Uterus (tissue), 4 donors: ENCODE results near the gene TFRC. TPM values are rescaled to one million over a fixed set of nuclear protein-coding genes. Genes with fewer than 3 reads are reported as not detected.
"Not testable (repeated sequence)": the region's sequence is repeated elsewhere in the genome, so short reads cannot be mapped to it uniquely, and the experiment has no call there.

ENCODE experiments used
- DNase-seq, 2 donors: peaks; one replicate each; pipeline ENCODE4 v3.0.0-alpha.2; 2019 to 2020
- H3K27ac ChIP-seq, 2 donors: fragments of 200-600 bp; sonication (generic); 1 replicate in 1 of 2; 2 replicates in 1 of 2; pipeline ENCODE4 v1.5.1; 2016 to 2018
- H3K27me3 ChIP-seq, 2 donors: fragments of 200-600 bp; sonication (generic); one replicate each; pipeline ENCODE4 v1.5.1; 2018 to 2019; ENCODE audit warnings: control low read depth in 1 of 2
- H3K36me3 ChIP-seq, 2 donors: fragments of 200-600 bp; sonication (generic); one replicate each; pipeline ENCODE4 v1.5.1; 2019; ENCODE audit warnings: control low read depth in 1 of 2
- H3K4me1 ChIP-seq, 2 donors: fragments of 200-600 bp; sonication (generic); one replicate each; pipeline ENCODE4 v1.5.1; 2018 to 2019; ENCODE audit warnings: control low read depth in 1 of 2
- H3K4me3 ChIP-seq, 2 donors: fragments of 200-600 bp; sonication (generic); 1 replicate in 1 of 2; 2 replicates in 1 of 2; pipeline ENCODE4 v1.5.1; 2018 to 2019; ENCODE audit warnings: mild to moderate bottlenecking in 1 of 2
- H3K9me3 ChIP-seq, 2 donors: fragments of 200-600 bp; sonication (generic); one replicate each; pipeline ENCODE4 v1.5.1; 2019; ENCODE audit warnings: control low read depth in 1 of 2
- POLR2A ChIP-seq, 2 donors: fragments of 450-650 bp; IDR thresholded peaks; one replicate each; pipeline ENCODE4 v1.6.1; 2016; ENCODE audit warnings: antibody characterized with exemption in 2 of 2, mild to moderate bottlenecking in 1 of 2, moderate library complexity in 1 of 2
- intact Hi-C: fragments of 100-400 bp; cut with DNase I; formaldehyde crosslinking; loops from one replicate; pipeline ENCODE4 v1.15.1; 2023; ENCODE audit warnings: low total_unique reads
- total RNA-seq, 4 donors: library from RNA; depleted of rRNA in 3 of 4; stranded (reverse); fragments of >200 nt in 3 of 4; gene quantifications; one replicate each; pipeline versions ENCODE4 v1.1.0 to v1.2.4, GENCODE V29; 2014 to 2023
- TF ChIP-seq, protein P1 (sequence below), 4 experiments: fragments of 200-600 bp in 2 of 4; fragments of 450-650 bp in 2 of 4; sonication (generic) in 2 of 4; IDR thresholded peaks; one replicate each; pipeline ENCODE4 v1.5.1; 2016 to 2019; ENCODE audit warnings: antibody characterized with exemption in 4 of 4, mild to moderate bottlenecking in 2 of 4, moderate library complexity in 1 of 4
- donor health status: DM: yes; HTN: yes; CAD: no.

TFRC gene
- total RNA-seq, 4 donors from 2014 or later: 29.5 to 87.7 (median 44.6) TPM

DNA sequence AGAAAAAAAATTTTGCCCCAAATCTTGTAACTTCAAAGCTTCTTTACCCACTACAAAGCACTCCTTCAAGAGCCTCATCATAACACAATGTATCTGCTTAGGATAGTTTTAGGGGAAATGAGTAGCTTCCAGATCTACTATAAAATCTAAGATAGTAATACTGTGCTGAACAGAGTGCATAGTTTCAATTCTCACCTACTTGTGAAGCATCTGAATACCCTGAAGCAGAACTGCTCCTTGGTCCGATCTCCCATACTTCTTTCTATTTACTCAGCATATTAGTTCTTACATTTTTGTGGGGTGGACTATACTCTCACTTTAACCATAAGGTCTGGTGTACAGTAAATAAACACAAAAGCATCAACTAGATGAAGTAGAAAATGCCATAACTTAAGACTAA, 9.6 kb downstream of the TFRC start:
- Histone ChIP-seq H3K27ac (no peak overlapping the region), H3K27me3 (no peaks in the 10 kb centered on the region), H3K36me3 (no peaks in the 10 kb centered on the region), H3K9me3 (no peaks in the 10 kb centered on the region), H3K4me3 (no peak overlapping the region), H3K4me1 (no peaks in the 10 kb centered on the region)
- TF ChIP-seq POLR2A (IDR thresholded peaks at IDR 0.05): no peak
- TF ChIP-seq, protein P1, sequence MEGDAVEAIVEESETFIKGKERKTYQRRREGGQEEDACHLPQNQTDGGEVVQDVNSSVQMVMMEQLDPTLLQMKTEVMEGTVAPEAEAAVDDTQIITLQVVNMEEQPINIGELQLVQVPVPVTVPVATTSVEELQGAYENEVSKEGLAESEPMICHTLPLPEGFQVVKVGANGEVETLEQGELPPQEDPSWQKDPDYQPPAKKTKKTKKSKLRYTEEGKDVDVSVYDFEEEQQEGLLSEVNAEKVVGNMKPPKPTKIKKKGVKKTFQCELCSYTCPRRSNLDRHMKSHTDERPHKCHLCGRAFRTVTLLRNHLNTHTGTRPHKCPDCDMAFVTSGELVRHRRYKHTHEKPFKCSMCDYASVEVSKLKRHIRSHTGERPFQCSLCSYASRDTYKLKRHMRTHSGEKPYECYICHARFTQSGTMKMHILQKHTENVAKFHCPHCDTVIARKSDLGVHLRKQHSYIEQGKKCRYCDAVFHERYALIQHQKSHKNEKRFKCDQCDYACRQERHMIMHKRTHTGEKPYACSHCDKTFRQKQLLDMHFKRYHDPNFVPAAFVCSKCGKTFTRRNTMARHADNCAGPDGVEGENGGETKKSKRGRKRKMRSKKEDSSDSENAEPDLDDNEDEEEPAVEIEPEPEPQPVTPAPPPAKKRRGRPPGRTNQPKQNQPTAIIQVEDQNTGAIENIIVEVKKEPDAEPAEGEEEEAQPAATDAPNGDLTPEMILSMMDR (IDR thresholded peaks at IDR 0.05): no peak
- DNase-seq: no peak
- intact Hi-C loops: no loop called here

DNA sequence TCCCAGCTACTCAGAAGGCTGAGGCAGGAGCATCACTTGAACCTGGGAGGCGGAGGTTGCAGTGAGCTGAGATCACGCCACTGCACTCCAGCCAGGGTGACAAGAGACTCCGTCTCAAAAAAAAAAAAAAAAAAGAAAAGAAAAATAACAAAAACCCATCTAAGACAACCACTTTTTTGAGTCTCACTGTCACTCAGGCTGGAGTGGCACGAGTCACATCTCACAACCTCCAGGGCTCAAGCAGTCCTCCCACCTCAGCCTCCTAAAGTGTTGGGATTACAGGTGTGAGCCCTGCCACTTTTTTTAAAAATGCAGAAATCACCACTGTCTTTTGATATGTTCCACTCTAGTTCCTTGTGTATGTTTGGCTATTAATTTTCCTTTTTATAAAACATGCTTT, 13.1 kb downstream of the TFRC start:
- intact Hi-C loops, H3K9me3 ChIP-seq, H3K36me3 ChIP-seq, H3K4me3 ChIP-seq, H3K4me1 ChIP-seq, DNase-seq, H3K27me3 ChIP-seq, H3K27ac ChIP-seq: not testable (repeated sequence)

DNA sequence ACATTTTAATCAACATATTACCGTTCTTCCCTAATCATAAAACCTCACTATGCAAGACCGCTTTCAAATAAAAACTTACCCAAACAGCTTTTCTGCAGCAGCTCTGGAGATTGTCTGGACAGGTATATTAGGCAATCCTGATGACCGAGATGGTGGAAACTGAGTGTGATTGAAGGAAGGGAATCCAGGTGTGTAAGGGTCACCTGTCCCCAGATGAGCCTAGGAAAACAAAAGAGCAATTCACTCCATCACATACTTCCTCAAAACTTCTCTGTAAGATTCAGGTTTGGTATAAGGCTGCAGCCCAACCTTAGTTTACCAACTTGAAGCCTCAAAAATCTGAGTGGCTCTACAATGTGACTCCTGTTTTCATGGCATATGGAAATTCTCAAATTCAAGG, 14.5 kb downstream of the TFRC start:
- no peaks in the 10 kb centered on the region for H3K9me3 ChIP-seq
- no peak for TF ChIP-seq POLR2A (IDR thresholded peaks at IDR 0.05)
- TF ChIP-seq, protein P1 (IDR thresholded peaks at IDR 0.05): no peak
- no peak for DNase-seq
- H3K4me3 ChIP-seq: no peak overlapping the region
- no peaks in the 10 kb centered on the region for H3K27me3 ChIP-seq
- no peaks in the 10 kb centered on the region for H3K4me1 ChIP-seq
- intact Hi-C loops: no loop called here
- no peaks in the 10 kb centered on the region for H3K36me3 ChIP-seq
- H3K27ac ChIP-seq: no peak overlapping the region

DNA sequence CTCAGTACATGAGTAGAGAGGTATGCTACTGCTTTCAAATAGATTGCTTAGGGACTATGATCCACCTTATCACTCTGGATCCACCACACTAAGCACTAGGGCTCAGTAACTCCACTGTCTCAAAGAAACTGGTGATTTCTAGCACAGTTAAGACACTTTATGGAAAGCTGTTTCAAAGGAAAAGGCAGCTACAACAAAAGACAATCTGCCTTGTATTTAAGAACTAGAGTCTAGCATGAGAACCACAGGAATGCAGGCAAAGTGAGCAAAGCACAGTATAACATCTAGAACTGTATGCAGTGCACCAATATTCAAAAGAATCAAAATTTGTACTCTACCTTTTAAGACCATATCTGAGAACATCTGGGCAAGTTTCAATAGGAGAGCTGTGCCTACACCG, 17.9 kb downstream of the TFRC start:
- no peaks in the 10 kb centered on the region for H3K4me1 ChIP-seq
- no peak for DNase-seq
- H3K27ac ChIP-seq: no peak overlapping the region
- TF ChIP-seq, protein P1 (IDR thresholded peaks at IDR 0.05): no peak
- no peak for TF ChIP-seq POLR2A (IDR thresholded peaks at IDR 0.05)
- H3K4me3 ChIP-seq: no peak overlapping the region
- intact Hi-C loops: no loop called here
- H3K36me3 ChIP-seq: no peaks in the 10 kb centered on the region
- H3K27me3 ChIP-seq: no peaks in the 10 kb centered on the region
- H3K9me3 ChIP-seq: no peaks in the 10 kb centered on the region

DNA sequence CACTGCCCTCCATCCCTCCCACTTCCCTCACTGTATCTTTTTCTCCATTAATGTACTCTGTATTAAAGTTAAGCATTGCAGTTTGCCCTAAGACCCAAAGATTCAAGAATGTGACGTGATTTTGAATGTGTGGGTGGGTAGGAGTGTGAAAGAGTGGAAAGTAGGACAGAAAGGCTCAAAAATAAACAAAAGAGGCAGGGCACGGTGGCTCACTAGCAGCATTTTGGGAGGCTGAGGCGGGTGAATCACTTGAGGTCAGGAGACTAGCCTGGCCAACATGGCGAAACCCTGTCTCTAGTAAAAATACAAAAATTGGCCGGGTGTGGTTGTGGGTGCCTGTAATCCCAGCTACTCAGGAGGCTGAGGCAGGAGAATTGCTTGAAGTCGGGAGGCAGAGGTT, 18.4 kb downstream of the TFRC start:
- Histone ChIP-seq H3K36me3 (no peaks in the 10 kb centered on the region), H3K4me3 (no peak overlapping the region)
- intact Hi-C loops: no loop called here

More for the DNA sequence above, 18.4 kb downstream of the TFRC start:
- no peak overlapping the region for H3K27ac ChIP-seq
- no peaks in the 10 kb centered on the region for H3K4me1 ChIP-seq
- no peaks in the 10 kb centered on the region for H3K9me3 ChIP-seq
- no peaks in the 10 kb centered on the region for H3K27me3 ChIP-seq
- DNase-seq: no peak
- no peak for TF ChIP-seq POLR2A (IDR thresholded peaks at IDR 0.05)
- TF ChIP-seq, protein P1 (IDR thresholded peaks at IDR 0.05): no peak
